Natural killer cell treated with Interleukin-12 subunit alpha and Interleukin-12 subunit beta and Interleukin-15 and Interleukin-18, amount 100 ng/mL, for 72 hours (primary cell): Measurements from ENCODE around the gene BMP5. TPM values are rescaled to one million over a fixed set of nuclear protein-coding genes. Genes with fewer than 3 reads are reported as not detected.

Source experiments
- ATAC-seq, 2 donors: fragments of 150-1000 bp; cut with Tn5 transposase in 1 of 2; sonication (Bioruptor Pico), chemical (Tn5 transposase) in 1 of 2; 2 replicates each; pipeline ENCODE4 v1.10.0; 2021
- DNase-seq: peaks from one replicate; pipeline ENCODE4 v3.0.0; 2022; ENCODE audit warnings: low spot score
- H3K27ac Mint-ChIP-seq, 2 donors: 1 replicate in 1 of 2; 2 replicates in 1 of 2; pipeline ENCODE4 v1.8.0; 2022; ENCODE audit warnings: mixed read lengths in 2 of 2, mild to moderate bottlenecking in 1 of 2, moderate library complexity in 1 of 2
- H3K27me3 Mint-ChIP-seq, 2 donors: 1 replicate in 1 of 2; 2 replicates in 1 of 2; pipeline ENCODE4 v1.8.0; 2022; ENCODE audit warnings: mixed read lengths in 2 of 2
- H3K36me3 Mint-ChIP-seq: one replicate; pipeline ENCODE4 v1.8.0; 2022; ENCODE audit warnings: mixed read lengths
- H3K4me1 Mint-ChIP-seq, 2 donors: 1 replicate in 1 of 2; 2 replicates in 1 of 2; pipeline ENCODE4 v1.8.0; 2022; ENCODE audit warnings: low read depth in 2 of 2, mixed read lengths in 2 of 2, mild to moderate bottlenecking in 1 of 2
- H3K4me3 Mint-ChIP-seq: one replicate; pipeline ENCODE4 v1.8.0; 2022; ENCODE audit warnings: mixed read lengths
- H3K9me3 Mint-ChIP-seq: 2 replicates; pipeline ENCODE4 v1.8.0; 2022; ENCODE audit warnings: mixed read lengths
- total RNA-seq, 2 donors: library from RNA; stranded (reverse); gene quantifications; one replicate each; pipeline ENCODE4 v1.2.3, GENCODE V29; 2022

BMP5 gene
- total RNA-seq, 2 donors from 2014 or later = not detected

DNA sequence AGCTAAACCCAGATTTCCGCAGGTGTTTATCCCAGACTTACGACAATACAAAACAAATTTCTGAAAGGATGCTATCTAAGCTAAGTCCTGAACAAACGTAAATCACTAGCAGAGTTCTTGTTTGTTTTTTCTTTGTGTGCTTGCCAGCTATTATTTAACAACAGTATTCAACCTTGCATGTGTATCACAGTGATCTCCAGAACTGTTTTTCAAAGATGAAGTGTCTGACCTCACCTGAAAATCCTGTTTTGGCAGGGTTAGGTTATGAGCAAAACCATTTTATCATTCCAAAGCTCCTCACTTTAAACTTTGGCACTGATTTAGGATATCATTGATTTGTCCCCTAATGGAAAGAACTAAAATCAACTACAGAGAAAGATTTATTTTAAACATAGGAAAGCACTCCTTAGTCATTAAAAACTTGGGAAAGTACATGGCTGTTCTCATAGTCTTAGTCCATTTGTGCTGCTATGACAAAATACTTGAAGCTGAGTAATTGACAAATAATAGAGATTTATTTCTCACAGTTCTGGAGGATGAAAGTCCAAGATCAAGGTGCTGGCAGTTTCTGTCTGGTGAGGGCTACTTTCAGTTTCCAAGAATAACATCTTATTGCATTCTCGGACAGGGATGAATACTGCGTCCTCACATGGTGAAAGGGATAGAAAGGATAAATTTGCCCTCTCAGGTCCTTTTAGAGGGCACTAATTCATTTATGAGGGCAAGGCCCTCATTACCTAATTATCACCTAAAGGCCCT is 20.8 kb upstream of the BMP5 start:
- Mint-ChIP-seq H3K36me3 (peaks cover 10% of the 10 kb centered on the region), H3K4me3 (no peak overlapping the region), H3K9me3 (peaks cover 19% of the 10 kb centered on the region), H3K27ac (no peak overlapping the region), H3K27me3 (no peaks in the 10 kb centered on the region), H3K4me1 (no peaks in the 10 kb centered on the region)
- ATAC-seq (no peak), DNase-seq (no peak)

DNA sequence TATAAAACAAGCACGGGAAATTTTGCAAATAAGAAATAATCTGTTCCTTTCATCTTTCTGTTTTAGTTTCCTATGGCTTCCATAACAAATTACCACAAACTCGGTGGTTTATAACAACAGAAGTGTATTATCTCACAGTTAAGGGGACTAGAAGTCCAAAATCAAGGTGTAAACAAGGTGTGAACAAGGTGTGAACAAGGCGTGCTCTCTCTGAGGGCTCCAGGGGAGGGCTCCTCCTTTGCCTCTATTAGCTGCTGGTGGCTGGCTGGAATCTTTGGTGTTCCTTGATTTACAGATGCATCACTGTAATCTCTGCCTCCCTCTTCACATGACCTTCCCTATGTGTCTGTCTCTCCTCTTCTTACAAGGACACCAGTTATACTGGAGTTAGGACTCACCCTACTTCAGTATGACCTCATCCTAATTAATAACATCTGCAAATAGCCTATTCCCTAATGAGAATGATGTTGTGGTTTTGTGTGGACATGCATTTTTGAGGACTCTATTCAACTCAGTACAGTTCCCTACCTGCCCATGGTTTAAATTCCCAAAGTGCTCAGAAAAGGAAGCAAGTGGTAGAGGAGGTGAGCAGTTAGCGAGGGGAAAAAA is 17.5 kb upstream of the BMP5 start:
- Mint-ChIP-seq H3K9me3 (peaks cover 14% of the 10 kb centered on the region), H3K27ac (no peak overlapping the region), H3K4me3 (no peak overlapping the region), H3K36me3 (peaks cover 10% of the 10 kb centered on the region), H3K27me3 (no peaks in the 10 kb centered on the region), H3K4me1 (no peaks in the 10 kb centered on the region)
- no peak for ATAC-seq
- no peak for DNase-seq

DNA sequence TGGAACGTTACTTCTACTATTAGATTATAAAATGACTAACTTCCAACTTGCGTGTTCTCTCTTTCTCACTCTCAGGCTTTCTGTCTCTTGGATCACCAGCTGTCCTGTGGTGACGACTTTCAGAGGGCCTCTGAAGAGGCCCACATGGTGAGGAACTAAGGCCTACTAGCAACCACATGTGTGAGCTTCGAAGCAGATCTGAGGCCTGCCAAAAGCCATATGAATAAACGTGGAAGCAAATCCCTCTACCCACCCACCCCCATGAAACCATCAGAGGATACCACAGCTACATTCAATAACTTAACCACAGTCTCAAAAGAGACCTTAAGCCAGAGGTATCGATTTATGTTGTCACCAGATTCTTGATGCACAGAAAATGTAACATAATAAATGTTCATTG is 13.5 kb upstream of the BMP5 start:
- Mint-ChIP-seq H3K9me3 (peaks cover 10% of the 10 kb centered on the region), H3K4me3 (no peak overlapping the region), H3K4me1 (no peaks in the 10 kb centered on the region), H3K27me3 (no peaks in the 10 kb centered on the region), H3K36me3 (no peaks in the 10 kb centered on the region), H3K27ac (no peak overlapping the region)
- DNase-seq = no peak
- ATAC-seq = no peak

DNA sequence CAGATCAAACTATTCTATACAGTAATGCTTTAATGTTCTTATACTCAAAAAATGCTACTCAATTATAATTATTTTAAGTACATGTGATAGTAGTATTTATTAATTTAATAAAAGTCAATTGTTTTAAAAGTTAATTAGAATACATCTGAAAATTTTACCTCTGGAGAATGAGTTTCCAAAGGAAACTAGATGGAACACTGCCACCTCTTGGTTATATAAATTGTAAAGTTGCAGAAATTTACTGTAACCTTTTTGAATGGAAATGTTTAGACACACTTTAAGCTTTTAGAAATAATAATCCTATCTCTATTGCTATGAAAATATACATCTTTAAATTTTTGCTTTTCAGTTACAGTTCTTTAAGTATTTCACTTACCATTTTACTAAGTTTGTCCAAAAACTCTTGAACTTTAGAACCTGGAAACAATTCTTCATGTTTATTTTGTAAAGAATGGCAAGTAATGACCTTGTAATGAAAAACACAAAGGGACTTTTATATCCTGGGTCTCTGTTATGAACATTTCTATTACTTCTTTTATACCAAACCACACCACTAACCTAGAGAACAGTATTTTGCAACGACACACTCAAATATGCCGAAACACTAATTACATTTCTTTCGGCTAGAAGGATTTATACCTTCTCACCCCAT is 10.9 kb upstream of the BMP5 start:
- no peak for DNase-seq
- Mint-ChIP-seq H3K4me1 (no peaks in the 10 kb centered on the region), H3K4me3 (no peak overlapping the region), H3K9me3 (no peaks in the 10 kb centered on the region), H3K36me3 (no peaks in the 10 kb centered on the region), H3K27ac (no peak overlapping the region), H3K27me3 (no peaks in the 10 kb centered on the region)
- no peak for ATAC-seq

DNA sequence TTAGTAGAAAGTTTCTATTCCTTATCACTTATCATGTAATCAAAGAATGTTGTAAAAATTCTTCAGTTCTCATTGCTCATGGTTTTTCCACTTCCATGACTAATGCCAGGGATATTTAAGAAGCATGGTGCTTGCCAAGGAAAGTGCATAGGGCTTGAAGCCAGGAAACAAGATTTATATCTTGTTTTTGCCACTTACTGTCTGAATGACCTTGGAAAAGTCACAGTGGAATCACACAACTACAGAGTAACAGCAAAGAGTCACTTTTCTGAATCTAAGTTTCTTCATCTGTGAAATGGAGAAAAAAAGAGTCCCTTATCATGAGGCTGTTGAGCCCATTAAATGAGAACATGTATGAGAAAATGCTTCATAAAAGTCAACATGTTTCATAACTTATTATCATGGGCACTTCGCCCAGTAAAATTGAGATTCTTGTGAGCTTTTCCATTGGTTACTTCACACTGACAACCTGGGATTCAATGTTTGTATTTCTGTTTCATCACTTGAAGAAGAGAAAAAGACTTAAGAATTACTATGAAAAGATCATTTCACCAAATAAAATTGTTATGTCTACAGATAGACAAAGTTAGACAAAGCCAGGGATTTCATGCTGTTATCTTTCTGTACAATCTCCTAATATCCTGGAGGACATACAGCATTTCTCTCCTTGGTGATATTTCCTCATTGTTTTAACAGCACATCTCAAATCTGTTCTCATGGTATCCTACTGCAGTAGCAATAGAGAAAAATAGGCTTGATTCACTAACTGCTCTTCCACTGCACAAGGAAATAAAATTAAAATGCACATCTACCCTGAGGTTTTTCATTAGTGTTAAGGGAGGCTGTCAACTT is 7.6 kb upstream of the BMP5 start:
- no peaks in the 10 kb centered on the region for H3K9me3 Mint-ChIP-seq
- no peak for DNase-seq
- H3K4me1 Mint-ChIP-seq = no peaks in the 10 kb centered on the region
- H3K27me3 Mint-ChIP-seq = no peaks in the 10 kb centered on the region
- no peak overlapping the region for H3K27ac Mint-ChIP-seq
- ATAC-seq = no peak
- H3K36me3 Mint-ChIP-seq = no peaks in the 10 kb centered on the region
- no peak overlapping the region for H3K4me3 Mint-ChIP-seq

DNA sequence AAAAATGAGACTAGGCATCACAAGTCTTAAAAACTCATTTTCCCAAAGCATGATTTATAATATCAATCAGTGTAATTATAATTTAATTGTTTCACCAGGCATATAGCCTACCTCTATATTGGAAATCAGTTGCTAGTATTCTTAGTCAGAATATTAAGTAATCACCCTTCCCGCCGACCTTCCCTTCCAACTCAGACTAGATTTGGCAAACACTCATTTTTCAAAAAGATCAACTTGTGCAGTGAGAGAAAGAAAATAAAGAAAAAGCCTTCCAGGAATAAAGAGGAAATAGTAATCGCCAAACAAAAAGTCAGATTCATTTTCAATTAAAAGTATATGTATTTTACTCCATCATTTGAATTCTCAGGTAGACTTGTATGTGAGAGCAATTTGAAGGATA is 1.9 kb upstream of the BMP5 start:
- Mint-ChIP-seq H3K4me1 (no peaks in the 10 kb centered on the region), H3K27me3 (no peaks in the 10 kb centered on the region), H3K27ac (no peak overlapping the region), H3K4me3 (no peak overlapping the region), H3K9me3 (no peaks in the 10 kb centered on the region), H3K36me3 (no peaks in the 10 kb centered on the region)
- DNase-seq = no peak
- ATAC-seq = no peak

DNA sequence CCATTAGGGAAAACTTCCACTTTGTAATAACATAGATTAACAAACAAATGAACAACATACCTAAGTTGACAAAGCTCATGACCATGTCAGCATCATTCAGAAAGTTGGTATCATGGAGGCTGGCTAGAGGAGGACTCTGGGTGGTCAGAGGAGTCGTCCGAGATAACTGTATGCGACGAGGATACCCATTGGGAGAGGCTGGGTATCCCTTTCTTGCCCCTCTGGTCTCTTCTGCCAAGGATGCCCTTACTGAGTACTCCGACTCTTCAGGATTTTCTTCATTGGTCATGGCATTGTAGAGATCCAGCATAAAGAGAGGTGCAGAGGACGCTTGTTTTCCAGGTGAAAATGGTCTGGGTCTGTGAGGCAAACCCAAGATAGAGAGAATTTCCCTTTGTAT is 1.1 kb downstream of the BMP5 start:
- no peak overlapping the region for H3K4me3 Mint-ChIP-seq
- H3K9me3 Mint-ChIP-seq = no peaks in the 10 kb centered on the region
- no peaks in the 10 kb centered on the region for H3K27me3 Mint-ChIP-seq
- H3K27ac Mint-ChIP-seq = no peak overlapping the region
- DNase-seq (no peak), ATAC-seq (no peak)
- no peaks in the 10 kb centered on the region for H3K4me1 Mint-ChIP-seq
- no peaks in the 10 kb centered on the region for H3K36me3 Mint-ChIP-seq

DNA sequence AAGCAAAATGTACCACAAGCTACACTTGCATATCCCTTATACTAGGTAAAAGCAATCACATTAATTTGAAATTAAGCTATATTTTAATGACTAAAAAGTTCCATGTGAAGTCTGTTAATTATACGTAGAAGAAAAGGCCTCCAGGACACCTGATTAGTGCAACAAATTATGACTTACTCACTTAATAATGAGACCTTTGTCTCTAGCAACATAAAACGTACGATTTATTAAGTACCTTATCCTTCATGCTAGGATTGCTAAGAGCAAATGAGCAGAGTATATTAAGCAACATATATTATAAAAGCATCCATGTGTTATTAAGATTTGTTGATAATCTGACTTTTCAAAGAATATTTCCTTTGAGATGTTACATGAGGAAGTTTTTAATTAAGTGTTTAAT is 2.5 kb downstream of the BMP5 start:
- no peaks in the 10 kb centered on the region for H3K4me1 Mint-ChIP-seq
- no peaks in the 10 kb centered on the region for H3K27me3 Mint-ChIP-seq
- no peak for ATAC-seq
- no peaks in the 10 kb centered on the region for H3K36me3 Mint-ChIP-seq
- no peak for DNase-seq
- no peak overlapping the region for H3K4me3 Mint-ChIP-seq
- no peaks in the 10 kb centered on the region for H3K9me3 Mint-ChIP-seq
- no peak overlapping the region for H3K27ac Mint-ChIP-seq

DNA sequence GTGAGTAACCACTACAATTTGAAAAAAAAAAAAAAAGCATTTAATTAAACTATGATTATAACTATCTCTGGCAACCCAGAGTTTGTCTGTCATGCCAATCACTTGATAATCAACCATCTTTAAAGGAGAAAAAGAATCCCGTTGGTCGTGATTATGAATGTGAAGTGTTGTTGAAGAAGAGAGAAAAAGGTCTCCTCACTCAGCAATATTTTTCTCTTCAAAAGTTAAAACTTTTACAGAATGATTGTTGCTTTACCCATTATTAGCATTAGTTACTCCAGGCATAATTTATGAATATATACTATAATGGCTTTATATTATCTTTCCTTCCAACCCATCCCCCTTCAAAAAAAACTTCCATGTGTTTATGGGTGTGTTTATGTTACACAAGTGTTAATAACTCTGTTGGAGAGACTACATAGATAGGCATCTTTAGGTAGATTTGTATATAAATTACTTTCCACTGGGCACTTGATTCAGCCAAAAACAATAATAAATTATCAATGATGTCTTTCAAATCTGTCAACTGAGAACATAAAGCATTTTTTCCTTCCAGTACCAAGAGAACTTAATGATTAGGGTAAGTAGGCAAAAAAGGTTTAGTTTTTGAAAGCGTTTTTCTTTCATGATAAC is 5.1 kb downstream of the BMP5 start:
- Mint-ChIP-seq H3K27me3 (no peaks in the 10 kb centered on the region), H3K4me3 (no peak overlapping the region), H3K4me1 (no peaks in the 10 kb centered on the region), H3K9me3 (peaks cover 2% of the 10 kb centered on the region), H3K36me3 (no peaks in the 10 kb centered on the region), H3K27ac (no peak overlapping the region)
- DNase-seq (no peak), ATAC-seq (no peak)

DNA sequence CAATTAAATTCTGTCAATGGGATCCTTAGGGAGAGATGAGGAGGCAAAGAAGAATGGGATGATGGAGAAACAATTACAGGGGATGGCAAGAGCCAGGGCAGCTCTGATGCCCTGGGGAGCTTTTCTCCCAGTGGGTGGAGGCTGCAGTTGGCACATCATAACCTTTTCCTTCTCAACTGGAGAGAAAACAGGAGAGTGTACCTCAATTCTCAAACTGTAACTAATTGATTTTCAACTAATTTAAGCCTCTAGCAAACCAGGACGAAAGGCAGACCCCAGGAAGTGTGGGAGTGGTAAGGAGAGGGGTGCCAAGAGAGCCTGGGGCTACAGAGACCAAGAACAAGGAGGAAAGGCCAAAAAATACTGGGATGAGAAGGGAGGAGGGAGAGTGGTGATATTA is 5.7 kb downstream of the BMP5 start:
- H3K27ac Mint-ChIP-seq = no peak overlapping the region
- ATAC-seq (no peak), DNase-seq (no peak)
- H3K36me3 Mint-ChIP-seq = no peaks in the 10 kb centered on the region
- no peak overlapping the region for H3K4me3 Mint-ChIP-seq
- H3K27me3 Mint-ChIP-seq = no peaks in the 10 kb centered on the region
- H3K4me1 Mint-ChIP-seq = no peaks in the 10 kb centered on the region
- H3K9me3 Mint-ChIP-seq = peaks cover 2% of the 10 kb centered on the region

DNA sequence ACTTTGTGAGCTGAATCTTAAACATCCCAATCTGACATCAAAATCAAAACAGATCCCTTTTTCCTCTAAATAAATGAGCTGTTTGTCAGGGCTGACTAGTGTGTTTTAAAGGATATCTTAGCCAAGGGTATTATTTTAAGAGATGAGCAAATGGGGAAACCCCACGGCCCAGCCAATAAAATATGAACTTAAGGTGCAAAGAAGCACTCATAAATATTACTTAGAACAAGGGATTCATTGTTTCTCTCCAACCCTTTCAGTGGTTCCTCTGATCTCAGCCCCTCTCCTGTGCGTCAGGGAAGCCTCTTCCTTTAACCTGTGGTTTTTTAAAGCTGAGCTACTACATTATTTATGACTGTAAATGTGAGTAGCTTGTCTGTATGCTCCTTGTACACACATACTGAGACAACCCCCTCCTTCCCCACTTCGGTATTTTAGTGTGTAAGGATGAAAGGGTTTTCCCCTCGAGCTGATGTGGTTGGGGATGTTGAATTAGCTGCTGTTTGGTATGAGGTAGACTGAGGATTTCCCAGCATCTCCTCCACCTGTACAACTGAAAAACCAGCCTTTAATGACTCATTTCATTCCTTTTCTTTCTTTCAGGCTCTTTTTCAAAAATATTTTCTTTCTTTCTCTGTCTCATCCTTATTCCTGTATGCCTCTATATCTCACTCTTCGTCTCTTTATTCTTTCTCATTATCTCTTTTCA is 6.5 kb downstream of the BMP5 start:
- Mint-ChIP-seq H3K36me3 (no peaks in the 10 kb centered on the region), H3K4me3 (no peak overlapping the region), H3K27ac (no peak overlapping the region), H3K27me3 (no peaks in the 10 kb centered on the region), H3K4me1 (no peaks in the 10 kb centered on the region), H3K9me3 (peaks cover 2% of the 10 kb centered on the region)
- DNase-seq = no peak
- peak; percentile 55 to 75 for ATAC-seq

DNA sequence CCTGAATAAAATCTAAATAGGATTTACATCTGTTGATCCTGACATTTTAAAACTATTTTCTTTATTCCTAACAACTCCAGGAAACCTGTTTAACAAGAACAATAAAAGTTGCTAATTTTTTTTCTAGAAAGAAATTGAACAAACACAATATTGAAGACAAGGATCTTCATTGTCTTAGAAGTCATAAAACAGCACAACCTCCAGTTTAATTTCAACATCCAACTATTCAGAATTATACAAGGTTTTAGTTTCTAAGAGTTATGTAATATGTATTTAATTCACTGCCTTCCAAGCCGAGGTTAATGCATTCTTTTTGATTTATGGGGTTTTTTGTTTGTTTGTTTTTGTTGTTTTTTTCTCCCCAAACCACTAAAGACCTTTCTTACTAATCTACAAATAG is 7.2 kb downstream of the BMP5 start:
- no peak overlapping the region for H3K27ac Mint-ChIP-seq
- H3K9me3 Mint-ChIP-seq = peaks cover 2% of the 10 kb centered on the region
- no peaks in the 10 kb centered on the region for H3K27me3 Mint-ChIP-seq
- no peaks in the 10 kb centered on the region for H3K4me1 Mint-ChIP-seq
- H3K4me3 Mint-ChIP-seq = no peak overlapping the region
- DNase-seq = no peak
- H3K36me3 Mint-ChIP-seq = no peaks in the 10 kb centered on the region
- no peak for ATAC-seq

DNA sequence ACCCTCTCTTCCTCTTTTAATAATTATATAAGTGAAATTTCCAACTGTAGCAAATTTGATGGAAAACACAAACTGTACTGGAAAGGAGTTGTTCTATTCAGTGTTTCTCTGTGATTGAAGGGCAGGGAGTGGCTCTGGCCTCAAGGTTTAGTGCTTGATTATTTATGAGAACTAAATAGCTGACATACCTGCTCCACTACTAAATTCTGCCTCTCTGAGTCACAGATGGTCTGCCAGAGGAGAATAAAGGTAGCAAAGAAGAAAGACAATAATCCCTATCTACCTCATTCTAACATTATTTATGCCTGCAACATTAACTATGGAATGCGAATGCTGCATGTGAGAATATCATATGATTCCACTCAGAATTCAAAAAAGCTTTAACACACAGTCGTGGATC is 9.3 kb downstream of the BMP5 start:
- H3K27ac Mint-ChIP-seq = no peak overlapping the region
- H3K36me3 Mint-ChIP-seq = no peaks in the 10 kb centered on the region
- ATAC-seq = no peak
- H3K9me3 Mint-ChIP-seq = peaks cover 2% of the 10 kb centered on the region
- H3K27me3 Mint-ChIP-seq = no peaks in the 10 kb centered on the region
- DNase-seq = no peak
- H3K4me3 Mint-ChIP-seq = no peak overlapping the region
- H3K4me1 Mint-ChIP-seq = no peaks in the 10 kb centered on the region
